HG02571 (cell line): ENCODE measurements around the gene CELSR3.
A peak's percentile ranks its signal among the peaks of the same experiment; 100 is the strongest.

Source experiments
- ATAC-seq: cut with Tn5 transposase; IDR thresholded peaks from one replicate; pipeline ENCODE4 v1.9.1; 2021; ENCODE audit warnings: mild to moderate bottlenecking, moderate library complexity; ENCODE audit not compliant: unreplicated experiment

The CELSR3 gene

GRCh38 chr3:48636149-48636655 lies 26.5 kb downstream of the CELSR3 start:
- ATAC-seq, result no peak

- peak; percentile 93 for ATAC-seq
These were observed 27.3 kb downstream of the CELSR3 start, which contains the start of gene SLC26A6 for GRCh38 chr3:48635222-48636021. SLC26A6 (minus strand) TSS chr3:48635461; CDS start chr3:48635393, 68 bp downstream.

GRCh38 chr3:48634661-48635221 lies 27.9 kb downstream of the CELSR3 start:
- ATAC-seq, result no peak

GRCh38 chr3:48633743-48634142 lies 28.9 kb downstream of the CELSR3 start:
- no peak for ATAC-seq

- no peak for ATAC-seq
These were observed 29.4 kb downstream of the CELSR3 start for GRCh38 chr3:48633256-48633655.

- no peak for ATAC-seq
These were observed 30.9 kb downstream of the CELSR3 start for GRCh38 chr3:48631516-48632448.

GRCh38 chr3:48630833-48631232 lies 31.9 kb downstream of the CELSR3 start:
- ATAC-seq, result no peak

- ATAC-seq, result no peak
These were observed 32.3 kb downstream of the CELSR3 start for GRCh38 chr3:48630407-48630806.

GRCh38 chr3:48629894-48630293 lies 32.8 kb downstream of the CELSR3 start:
- no peak for ATAC-seq

GRCh38 chr3:48628277-48629017 lies 34.2 kb downstream of the CELSR3 start:
- ATAC-seq, result no peak

- no peak for ATAC-seq
These were observed 37.1 kb downstream of the CELSR3 start for GRCh38 chr3:48625600-48625999.

- no peak for ATAC-seq
These were observed 37.9 kb downstream of the CELSR3 start for GRCh38 chr3:48624767-48625166.

- ATAC-seq, result no peak
These were observed 38.7 kb downstream of the CELSR3 start for GRCh38 chr3:48623851-48624547.

- no peak for ATAC-seq
These were observed 41.2 kb downstream of the CELSR3 start, which contains the start of gene TMEM89 for GRCh38 chr3:48621461-48621869. TMEM89 (minus strand) TSS chr3:48621769; CDS start chr3:48621756, 13 bp downstream.

GRCh38 chr3:48619541-48620524 lies 42.9 kb downstream of the CELSR3 start:
- ATAC-seq, result no peak

- no peak for ATAC-seq
These were observed 45.1 kb downstream of the CELSR3 start for GRCh38 chr3:48617559-48617958.

- no peak for ATAC-seq
These were observed 48.6 kb downstream of the CELSR3 start for GRCh38 chr3:48614044-48614443.

- ATAC-seq, result no peak
These were observed 50.4 kb downstream of the CELSR3 start for GRCh38 chr3:48612309-48612708.
